ENCODE measurements around the gene FRY.

- TF ChIP-seq CTCF (conservative IDR thresholded peaks at IDR 0.05) (no peak), ZFX (IDR thresholded peaks at IDR 0.05) (no peak)
Observed at GRCh38 chr13:32222046-32222676, 190.6 kb downstream of the FRY start.

Data from C4-2B (cell line).